Stimulated activated CD8-positive, alpha-beta memory T cell treated with anti-CD3 and anti-CD28 coated beads, Interleukin-15, amount 100 ng/mL, for 1 hour (primary cell): ENCODE results near the gene CHPT1.

Source experiments
- DNase-seq: peaks from one replicate; pipeline ENCODE4 v3.0.0-alpha.2; 2020; ENCODE audit warnings: low read depth

CHPT1 gene

GRCh38 chr12:101685092-101685491 lies 12.3 kb upstream of the CHPT1 start:
- DNase-seq, result no peak

GRCh38 chr12:101686176-101686575 lies 11.3 kb upstream of the CHPT1 start:
- DNase-seq, result no peak

- DNase-seq, result no peak
Observed at GRCh38 chr12:101690544-101691098, 6.8 kb upstream of the CHPT1 start.

DNA sequence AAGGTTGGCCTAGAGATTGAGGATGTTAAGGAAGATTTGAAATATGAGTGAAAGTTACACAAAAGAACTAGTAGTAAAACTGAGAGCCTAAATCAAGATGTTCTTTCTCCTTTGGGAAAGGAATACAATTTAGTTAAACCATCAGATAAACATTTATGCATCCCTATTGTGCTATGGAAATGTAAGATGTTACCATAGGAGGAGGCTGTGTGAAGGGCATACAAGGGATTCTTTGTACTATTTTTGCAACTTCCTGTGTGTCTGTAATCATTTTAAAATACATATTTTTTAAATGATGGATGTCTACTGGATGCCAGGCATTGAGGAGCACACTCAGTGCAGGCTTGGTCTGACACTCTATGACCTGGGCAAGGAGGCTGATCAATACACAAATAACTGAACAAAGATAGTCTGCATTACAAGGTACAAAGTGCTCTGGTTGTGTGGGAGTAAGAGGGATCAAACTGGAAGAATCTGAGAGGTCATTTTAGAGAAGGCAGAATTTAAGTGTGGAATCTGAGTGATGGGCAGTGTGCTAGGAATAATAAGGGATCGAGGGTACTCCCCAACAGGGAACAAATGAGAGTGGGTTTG lies 5.8 kb upstream of the CHPT1 start:
- DNase-seq, result no peak

DNA sequence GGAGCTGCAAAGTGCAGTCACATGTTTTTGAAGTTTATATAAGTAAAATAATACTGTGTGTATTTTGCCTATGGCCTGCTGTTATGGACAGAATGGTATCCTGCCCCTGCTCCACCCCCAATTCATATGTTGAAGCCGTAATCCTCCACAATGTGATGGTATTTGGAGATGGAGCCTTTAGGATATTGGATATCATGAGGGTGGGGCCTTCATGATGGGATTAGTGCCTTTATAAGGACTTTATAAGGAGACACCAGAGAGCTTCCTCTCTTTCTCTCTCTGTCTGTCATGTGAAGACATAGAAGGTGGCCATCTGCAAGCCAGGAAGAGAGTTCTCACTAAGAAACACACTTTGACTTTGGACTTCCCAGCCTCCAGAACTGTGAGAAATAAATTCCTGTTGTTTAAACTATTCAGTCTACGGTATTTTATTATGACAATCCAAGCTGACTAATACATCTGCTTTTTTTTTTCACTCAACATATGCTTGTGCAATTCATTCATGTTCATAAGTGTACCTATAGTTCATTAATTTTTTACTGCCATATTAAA lies 3.1 kb upstream of the CHPT1 start:
- DNase-seq, result no peak

GRCh38 chr12:101694986-101695385 lies 2.5 kb upstream of the CHPT1 start:
- no peak for DNase-seq

DNA sequence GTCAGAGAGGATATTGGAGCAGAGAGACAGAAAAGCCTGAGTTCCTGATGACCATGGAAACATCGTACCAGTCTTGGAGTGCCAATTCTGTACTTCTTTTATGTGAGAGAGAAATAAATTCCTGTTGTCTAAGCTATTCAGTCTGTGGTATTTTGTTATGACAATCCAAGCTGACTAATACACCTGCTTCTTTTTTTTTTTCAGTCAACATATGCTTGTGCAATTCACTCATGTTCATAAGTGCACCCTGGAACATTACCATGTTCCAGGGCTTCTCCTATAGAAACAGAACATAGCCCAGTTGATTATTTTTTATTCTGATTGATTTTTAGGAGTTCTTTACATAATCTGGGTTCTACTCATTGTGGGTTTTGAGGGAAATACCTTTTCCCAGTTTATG lies 1.7 kb upstream of the CHPT1 start:
- no peak for DNase-seq

- DNase-seq, result no peak
Observed at GRCh38 chr12:101696251-101697196, 916 bp upstream of the CHPT1 start.

DNA sequence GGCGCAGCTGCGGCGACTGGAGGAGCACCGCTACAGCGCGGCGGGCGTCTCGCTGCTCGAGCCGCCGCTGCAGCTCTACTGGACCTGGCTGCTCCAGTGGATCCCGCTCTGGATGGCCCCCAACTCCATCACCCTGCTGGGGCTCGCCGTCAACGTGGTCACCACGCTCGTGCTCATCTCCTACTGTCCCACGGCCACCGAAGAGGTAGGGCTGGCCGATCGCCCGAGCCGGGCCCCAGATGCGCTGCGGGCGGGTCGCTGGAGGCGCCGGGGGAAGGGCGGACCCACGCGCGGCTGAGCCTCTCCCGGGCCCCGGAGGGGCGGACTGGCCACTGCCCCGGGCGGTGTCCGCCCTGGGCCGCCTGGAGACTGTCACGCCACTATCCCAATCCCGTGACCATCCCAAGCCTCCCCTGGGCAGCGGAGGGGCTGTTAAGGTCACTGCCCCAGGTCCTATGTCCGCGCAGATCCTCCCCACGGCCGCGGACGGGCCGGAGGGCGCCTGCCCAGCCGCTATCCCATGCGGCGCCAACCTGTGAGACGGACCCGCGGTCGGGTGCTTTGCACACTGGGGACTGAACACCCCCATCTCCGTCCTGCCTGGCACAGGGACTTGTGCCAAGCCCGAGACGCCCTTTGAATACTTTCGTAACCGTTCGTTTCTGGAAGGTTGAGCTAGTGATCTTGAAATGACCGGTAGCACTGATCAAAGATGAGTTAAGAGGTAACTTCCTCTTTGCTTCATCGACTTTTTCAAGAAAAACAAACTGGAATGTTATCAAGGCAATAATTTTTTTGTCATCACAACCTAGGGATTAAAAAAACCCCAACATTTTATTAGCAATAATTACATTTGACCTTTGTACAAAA lies 725 bp downstream of the CHPT1 start:
- no peak for DNase-seq

GRCh38 chr12:101698800-101699347 lies 1.4 kb downstream of the CHPT1 start:
- no peak for DNase-seq

- no peak for DNase-seq
Observed at GRCh38 chr12:101700299-101700820, 2.9 kb downstream of the CHPT1 start.

DNA sequence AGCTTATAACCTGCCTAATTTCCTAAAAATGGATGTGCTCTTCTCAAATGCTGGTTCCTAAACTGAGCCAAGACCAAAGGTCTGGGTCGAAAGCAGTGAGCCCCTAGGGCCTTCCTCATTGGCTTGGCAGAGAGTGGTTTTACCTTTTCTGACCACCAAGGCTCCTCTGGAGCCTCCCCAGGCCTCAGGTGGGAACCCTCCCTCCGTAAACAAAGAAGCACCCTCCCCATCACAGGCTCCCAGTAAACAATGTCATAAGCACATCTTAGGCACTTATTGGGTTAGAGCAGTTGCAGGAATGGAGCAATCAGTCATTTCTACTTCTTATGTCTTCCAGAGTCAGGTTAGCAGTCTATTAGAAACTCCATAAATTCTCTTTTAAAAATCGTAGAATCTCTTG lies 6.0 kb downstream of the CHPT1 start:
- DNase-seq, result no peak

DNA sequence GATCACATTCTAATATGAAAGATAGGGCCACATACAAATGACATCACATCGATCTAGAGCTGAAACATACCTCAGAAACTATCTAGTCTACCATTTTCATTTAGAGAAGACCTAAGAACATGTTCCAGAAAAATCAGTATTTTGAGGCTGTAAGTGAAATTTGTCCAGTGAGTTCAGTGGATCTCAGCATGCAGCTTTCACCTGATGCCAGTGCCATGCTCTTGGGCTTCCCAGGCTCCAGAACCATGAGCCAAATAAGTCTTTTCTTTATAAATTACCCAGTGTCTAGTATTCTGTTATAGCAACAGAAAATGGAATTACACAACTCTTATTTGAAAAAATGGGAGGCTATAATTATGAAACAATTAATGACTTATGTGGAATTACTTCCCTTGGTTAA lies 9.0 kb downstream of the CHPT1 start:
- DNase-seq, result no peak

GRCh38 chr12:101707131-101707782 lies 9.8 kb downstream of the CHPT1 start:
- no peak for DNase-seq

DNA sequence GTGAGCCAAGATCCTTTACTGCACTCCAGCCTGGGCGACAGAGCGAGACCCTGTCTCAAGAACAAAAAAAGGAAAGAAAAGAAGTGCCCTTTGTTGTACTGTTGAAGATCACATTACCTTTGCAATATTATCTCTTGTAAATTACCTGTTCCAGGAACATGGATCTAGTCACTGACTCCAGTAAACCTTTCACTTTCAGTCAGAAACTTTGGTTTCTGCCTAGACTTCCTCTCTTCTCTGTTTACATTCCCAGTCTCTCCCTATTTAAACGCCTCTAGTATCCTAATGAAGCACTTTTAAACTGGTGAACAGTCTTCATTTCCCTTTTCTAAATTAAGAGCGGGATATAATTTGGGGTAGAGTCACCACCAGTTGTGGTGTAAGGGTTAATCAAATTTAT lies 12.8 kb downstream of the CHPT1 start:
- DNase-seq, result no peak

DNA sequence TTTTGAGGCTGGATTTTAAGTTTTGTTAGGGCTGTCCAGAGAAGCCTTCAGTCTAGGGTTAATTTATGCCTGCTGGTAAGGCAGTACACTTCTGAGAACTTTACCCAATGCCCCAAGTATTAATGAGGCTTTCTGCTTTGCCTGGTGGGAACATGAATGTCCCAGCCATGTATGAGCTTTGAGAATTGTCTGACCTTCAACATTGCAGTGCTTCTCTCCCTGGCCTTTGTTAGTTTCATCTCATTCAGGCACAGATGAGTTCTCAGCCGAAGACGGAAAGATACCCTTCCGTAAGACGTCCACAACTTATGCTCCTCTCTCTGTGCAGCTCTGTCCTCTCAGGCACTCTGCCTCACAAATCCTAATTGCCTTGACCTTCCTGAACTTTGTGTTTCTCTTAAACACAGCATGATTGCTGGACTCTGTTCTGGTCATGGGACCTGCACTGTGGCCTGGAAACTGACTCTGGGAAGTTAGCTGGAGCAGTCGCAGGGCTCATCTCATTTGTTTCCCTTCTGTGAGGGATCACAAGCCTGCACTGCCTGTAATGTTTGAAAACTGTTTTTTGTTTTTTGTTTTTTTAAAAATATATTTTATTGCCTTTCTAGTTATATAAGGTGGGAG lies 15.7 kb downstream of the CHPT1 start:
- no peak for DNase-seq

GRCh38 chr12:101713930-101714329 lies 16.5 kb downstream of the CHPT1 start:
- DNase-seq, result no peak

DNA sequence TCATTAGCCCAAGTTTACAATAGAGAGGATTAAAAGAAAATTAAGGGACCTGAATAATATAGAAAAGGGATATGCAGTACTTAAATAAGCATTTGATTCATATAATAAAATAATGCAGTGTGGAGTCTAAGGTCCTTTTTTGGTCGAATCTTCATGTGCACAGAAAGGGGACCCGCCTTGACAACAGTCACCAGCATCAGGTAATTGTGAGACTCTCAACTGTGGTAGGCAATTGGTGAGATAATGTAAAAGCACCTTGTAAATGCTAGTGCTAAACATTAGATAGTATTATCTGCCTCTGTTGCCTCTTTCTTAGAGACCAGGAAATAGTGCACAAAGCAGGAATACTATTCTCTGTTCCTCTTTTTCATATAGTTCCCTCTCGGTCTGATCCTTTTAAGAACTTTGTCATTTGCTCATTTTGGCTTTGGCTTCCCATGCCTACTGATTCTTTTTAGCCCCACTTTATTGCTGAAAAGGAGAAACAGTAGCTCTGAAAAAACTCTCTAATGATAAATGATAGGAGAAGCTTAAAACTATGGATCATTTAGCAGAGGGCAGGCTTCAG lies 17.5 kb downstream of the CHPT1 start:
- no peak for DNase-seq

- no peak for DNase-seq
Observed at GRCh38 chr12:101719566-101719965, 22.1 kb downstream of the CHPT1 start.

DNA sequence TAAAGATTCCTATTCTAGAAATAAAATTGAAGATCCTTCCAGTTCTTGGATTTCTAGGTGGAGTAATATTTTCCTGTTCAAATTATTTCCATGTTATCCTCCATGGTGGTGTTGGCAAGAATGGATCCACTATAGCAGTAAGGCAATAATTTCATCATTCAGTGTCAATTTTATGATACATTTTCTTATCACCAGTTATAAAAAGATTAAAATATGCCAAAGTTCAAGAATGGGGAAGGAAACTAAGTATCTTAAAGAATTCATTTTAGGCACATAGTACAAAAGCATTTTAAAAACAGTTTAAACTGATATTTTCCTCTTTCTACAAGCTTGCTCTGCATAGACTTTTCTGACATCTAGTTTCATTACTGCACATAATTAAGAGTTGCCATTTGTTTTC lies 22.7 kb downstream of the CHPT1 start:
- DNase-seq, result no peak
